ENCODE data around the gene TTLL8. TPM values are rescaled to one million over a fixed set of nuclear protein-coding genes. Genes with fewer than 3 reads are reported as not detected.

Gene TTLL8
- total and polyA plus RNA-seq, 2 of the 8 experiments (the other 6 are each of a cell fraction or from before 2014, with no cell fraction given) = not detected

DNA sequence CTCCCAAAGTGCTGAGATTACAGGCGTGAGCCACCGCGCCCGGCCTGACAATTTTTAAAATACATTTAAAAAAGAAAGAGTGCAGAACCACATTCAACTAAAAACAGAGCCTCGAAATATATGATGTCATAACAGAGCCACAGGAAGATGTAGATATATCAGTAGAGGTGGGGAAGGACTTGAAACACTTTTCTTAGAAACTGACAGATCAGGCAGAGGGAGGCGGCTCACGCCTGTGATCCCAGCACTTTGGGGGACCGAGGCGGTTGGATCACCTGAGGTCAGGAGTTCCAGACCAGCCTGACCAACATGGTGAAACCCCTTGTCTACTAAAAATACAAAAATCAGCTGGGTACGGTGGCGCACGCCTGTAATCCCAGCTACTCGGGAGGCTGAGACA, 20.1 kb upstream of the TTLL8 start:
- Histone ChIP-seq H3K14ac (ENCODE audit: insufficient read length) (no peak overlapping the region), H4K20me1 (replicated peaks in 1 of 2; ENCODE audit: control insufficient read depth in 1 of 2, insufficient read depth in 2 of 2, low read length in 2 of 2) (no peaks in the 10 kb centered on the region), H2AK5ac (ENCODE audit: low read depth, low read length) (no peak overlapping the region), H3K79me1 (ENCODE audit: low read depth, low read length) (no peaks in the 10 kb centered on the region), H4K91ac (replicated peaks; ENCODE audit: insufficient read length, low read length) (no peak overlapping the region), H3K27ac (ENCODE audit: low read depth, low read length) (no peak overlapping the region), H2BK5ac (ENCODE audit: low read depth, low read length) (no peak overlapping the region), H3K56ac (replicated peaks; ENCODE audit: insufficient read length, low read depth, low read length) (no peak overlapping the region), H3K79me2 (ENCODE audit: control insufficient read depth in 1 of 2, insufficient read depth in 2 of 2, low read length in 2 of 2) (no peaks in the 10 kb centered on the region), H2BK12ac (ENCODE audit: low read depth, low read length) (no peak overlapping the region), H4K5ac (ENCODE audit: insufficient read length, low read depth, low read length) (no peak overlapping the region), H3K9me3 (ENCODE audit: insufficient read depth in 2 of 2, low read depth in 1 of 2, low read length in 1 of 2) (no peaks in the 10 kb centered on the region), H2BK120ac (replicated peaks; ENCODE audit: low read depth, low read length) (no peak overlapping the region), H3K4me2 (ENCODE audit: insufficient read depth in 1 of 2, low read depth in 2 of 2, low read length in 2 of 2) (no peak overlapping the region), H4K8ac (ENCODE audit: extremely low read depth, insufficient read depth, low read length) (no peak overlapping the region), H3K4me1 (replicated peaks in 1 of 4; ENCODE audit: control insufficient read depth in 3 of 4, insufficient read depth in 4 of 4, low read length in 3 of 4) (peaks cover 0 to 1% (median 0%) of the 10 kb centered on the region in 4 experiments; a peak in 3 of 7 replicates), H3K4me3 (ENCODE audit: extremely low read depth in 1 of 4, insufficient read depth in 2 of 4, low read depth in 3 of 4, low read length in 4 of 4) (no peak overlapping the region), H3K23me2 (ENCODE audit: low read depth, low read length) (no peaks in the 10 kb centered on the region), H3K36me3 (ENCODE audit: control insufficient read depth in 2 of 4, insufficient read depth in 4 of 4, low read length in 3 of 4) (no peaks in the 10 kb centered on the region), H2BK20ac (ENCODE audit: low read length) (no peak overlapping the region), H3K4ac (replicated peaks; ENCODE audit: insufficient read length, low read depth, low read length) (no peak overlapping the region), H3K18ac (ENCODE audit: extremely low read depth, low read length) (no peak overlapping the region), H2BK15ac (ENCODE audit: low read length) (no peak overlapping the region), H2AFZ (ENCODE audit: low read length) (no peak overlapping the region), H3K27me3 (replicated peaks in 1 of 4; ENCODE audit: control insufficient read depth in 3 of 4, extremely low read depth in 1 of 4, insufficient read depth in 3 of 4, low read length in 3 of 4) (no peaks in the 10 kb centered on the region), H3K23ac (ENCODE audit: insufficient read length) (no peak overlapping the region), H3K9ac (replicated peaks in 1 of 4; ENCODE audit: extremely low read depth in 1 of 4, low read depth in 3 of 4, low read length in 3 of 4) (no peak overlapping the region)
- FAIRE-seq (no peak), DNase-seq (ENCODE audit: low read depth in 1 of 2, low spot score in 2 of 2) (no peak)
- CTCF ChIA-PET (ENCODE audit: partially characterized antibody) = interaction anchor here (0.9 kb wide), 1 partner anchor 47 kb away, joined by 3 read pairs; no protein-coding TSS in a partner anchor
- TF ChIP-seq SP2 (IDR thresholded peaks at IDR 0.05; ENCODE audit: low read length) (no peak), SUZ12 (IDR thresholded peaks at IDR 0.05; ENCODE audit: low read length) (no peak), POLR2AphosphoS5 (IDR thresholded peaks at IDR 0.05; ENCODE audit: low read depth, low read length) (no peak)
- WGBS, 2 experiments (ENCODE audit: extremely low coverage in 1 of 2, insufficient coverage in 1 of 2, insufficient read length in 1 of 2, insufficient replicate concordance in 2 of 2, low coverage in 1 of 2, low lambda C conversion rate in 2 of 2, missing lambda C conversion rate in 1 of 2) = 94% methylated on average over 10 of the region's 13 CpGs; no CpG with 5 or more reads in 1 of the 2 experiments
- POLR2A ChIA-PET (ENCODE audit: partially characterized antibody) = no interaction called here

Data from H1 (cell line).